Subcutaneous abdominal adipose tissue (tissue), 5 donors: Measurements from ENCODE around the gene ADORA1.

Experiments
- H3K27ac ChIP-seq: one replicate; pipeline ENCODE4 v1.7.0; 2013; ENCODE audit warnings: low read depth, mild to moderate bottlenecking, inconsistent platforms, low read length, moderate library complexity
- H3K27me3 ChIP-seq, 5 donors: one replicate each; pipeline ENCODE4 v1.7.0; 2013; ENCODE audit warnings: low read length in 5 of 5, inconsistent platforms in 1 of 5; ENCODE audit not compliant: control insufficient read depth in 5 of 5, insufficient read depth in 4 of 5
- H3K36me3 ChIP-seq, 5 donors: one replicate each; pipeline ENCODE4 v1.7.0; 2013; ENCODE audit warnings: low read length in 5 of 5; ENCODE audit not compliant: control insufficient read depth in 5 of 5, insufficient read depth in 5 of 5
- H3K4me1 ChIP-seq, 5 donors: one replicate each; pipeline ENCODE4 v1.7.0; 2013; ENCODE audit warnings: low read length in 5 of 5, mild to moderate bottlenecking in 3 of 5, moderate library complexity in 1 of 5; ENCODE audit not compliant: control insufficient read depth in 5 of 5, insufficient read depth in 5 of 5
- H3K4me3 ChIP-seq, 5 donors: one replicate each; pipeline ENCODE4 v1.7.0; 2013; ENCODE audit warnings: low read length in 5 of 5, low read depth in 1 of 5
- H3K9ac ChIP-seq, 5 donors: one replicate each; pipeline ENCODE4 v1.7.0; 2013; ENCODE audit warnings: low read length in 5 of 5, mild to moderate bottlenecking in 4 of 5, moderate library complexity in 3 of 5
- H3K9me3 ChIP-seq, 5 donors: one replicate each; pipeline ENCODE4 v1.7.0; 2013; ENCODE audit warnings: low read length in 5 of 5; ENCODE audit not compliant: control insufficient read depth in 5 of 5
- donor health status: healthy.
- donor health status: healthy.
- donor health status: healthy.
- donor health status: healthy.
- donor health status: healthy.

ADORA1 gene

GRCh38 chr1:203129501-203130231 lies 2.1 kb downstream of the ADORA1 start:
- peak overlapping the region in 1 of 5 donors; percentile 49 for H3K4me3 ChIP-seq
- no peaks in the 10 kb centered on the region for H3K9me3 ChIP-seq
- H3K27ac ChIP-seq, result peak overlapping the region; percentile 72
- H3K9ac ChIP-seq, result peak overlapping the region in 1 of 5 donors; percentile 2
- peaks cover 1 to 86% (median 79%) of the 10 kb centered on the region in 5 donors for H3K4me1 ChIP-seq
- H3K36me3 ChIP-seq, result no peaks in the 10 kb centered on the region
- H3K27me3 ChIP-seq, result peaks cover 0 to 15% (median 6%) of the 10 kb centered on the region in 5 donors

GRCh38 chr1:203130358-203130985 lies 2.9 kb downstream of the ADORA1 start:
- H3K4me1 ChIP-seq, result peaks cover 1 to 94% (median 79%) of the 10 kb centered on the region in 5 donors
- peak overlapping the region in 1 of 5 donors; percentile 2 for H3K9ac ChIP-seq
- peak overlapping the region; percentile 72 for H3K27ac ChIP-seq
- peak overlapping the region in 1 of 5 donors; percentile 26 for H3K4me3 ChIP-seq
- H3K9me3 ChIP-seq, result no peaks in the 10 kb centered on the region
- H3K36me3 ChIP-seq, result no peaks in the 10 kb centered on the region
- H3K27me3 ChIP-seq, result peaks cover 0 to 10% (median 4%) of the 10 kb centered on the region in 5 donors

DNA sequence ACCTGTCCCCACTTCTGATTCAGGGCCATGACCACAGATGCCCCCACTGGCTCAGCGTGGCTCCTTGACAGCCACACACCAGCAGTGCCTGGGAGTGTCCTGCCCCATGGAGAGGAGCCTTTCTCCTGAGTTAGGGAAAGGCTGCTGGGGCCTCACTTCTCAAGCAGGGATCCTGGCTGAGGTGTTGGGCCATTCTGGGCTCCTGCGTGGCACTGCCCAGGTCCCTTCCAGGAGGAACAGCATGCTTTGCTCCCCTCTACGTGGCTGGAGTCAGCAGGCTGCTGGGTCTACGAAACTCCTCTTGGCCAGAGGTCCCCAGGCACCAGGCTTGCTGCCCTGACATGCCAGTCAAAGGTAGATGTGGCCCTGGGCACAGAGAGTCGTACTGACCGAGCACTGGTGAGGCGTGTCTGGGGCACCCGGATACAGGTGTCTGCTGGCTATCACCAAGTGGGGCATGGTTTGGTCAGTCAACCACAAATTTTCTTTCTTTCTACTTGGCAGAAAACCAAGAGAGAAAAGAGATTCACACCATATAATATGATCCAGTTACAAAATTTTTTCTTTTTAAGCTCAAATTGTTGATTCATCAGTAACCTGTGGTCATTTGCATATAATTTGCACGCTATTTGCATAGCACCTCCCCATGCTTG lies 4.1 kb downstream of the ADORA1 start:
- peaks cover 0 to 7% (median 2%) of the 10 kb centered on the region in 5 donors for H3K27me3 ChIP-seq
- H3K9me3 ChIP-seq, result no peaks in the 10 kb centered on the region
- peak overlapping the region in 1 of 5 donors; percentile 2 for H3K9ac ChIP-seq
- no peaks in the 10 kb centered on the region for H3K36me3 ChIP-seq
- no peak overlapping the region for H3K4me3 ChIP-seq
- H3K27ac ChIP-seq, result peak overlapping the region; percentile 72
- H3K4me1 ChIP-seq, result peaks cover 1 to 96% (median 78%) of the 10 kb centered on the region in 5 donors

GRCh38 chr1:203133970-203134725 lies 6.6 kb downstream of the ADORA1 start:
- no peaks in the 10 kb centered on the region for H3K36me3 ChIP-seq
- no peaks in the 10 kb centered on the region for H3K9me3 ChIP-seq
- H3K4me1 ChIP-seq, result peaks cover 1 to 71% (median 53%) of the 10 kb centered on the region in 5 donors
- H3K27me3 ChIP-seq, result no peaks in the 10 kb centered on the region
- peak overlapping the region; percentile 86 for H3K27ac ChIP-seq
- peak overlapping the region in 2 of 5 donors; percentile 36 to 40 for H3K9ac ChIP-seq
- H3K4me3 ChIP-seq, result no peak overlapping the region

- Histone ChIP-seq H3K36me3 (no peaks in the 10 kb centered on the region), H3K27me3 (no peaks in the 10 kb centered on the region), H3K4me1 (peaks cover 0 to 61% (median 37%) of the 10 kb centered on the region in 5 donors), H3K4me3 (peak overlapping the region in 1 of 5 donors; percentile 11), H3K9me3 (no peaks in the 10 kb centered on the region), H3K9ac (peak overlapping the region in 1 of 5 donors; percentile 13), H3K27ac (no peak overlapping the region)
Observed at GRCh38 chr1:203135636-203136305, 8.2 kb downstream of the ADORA1 start.

DNA sequence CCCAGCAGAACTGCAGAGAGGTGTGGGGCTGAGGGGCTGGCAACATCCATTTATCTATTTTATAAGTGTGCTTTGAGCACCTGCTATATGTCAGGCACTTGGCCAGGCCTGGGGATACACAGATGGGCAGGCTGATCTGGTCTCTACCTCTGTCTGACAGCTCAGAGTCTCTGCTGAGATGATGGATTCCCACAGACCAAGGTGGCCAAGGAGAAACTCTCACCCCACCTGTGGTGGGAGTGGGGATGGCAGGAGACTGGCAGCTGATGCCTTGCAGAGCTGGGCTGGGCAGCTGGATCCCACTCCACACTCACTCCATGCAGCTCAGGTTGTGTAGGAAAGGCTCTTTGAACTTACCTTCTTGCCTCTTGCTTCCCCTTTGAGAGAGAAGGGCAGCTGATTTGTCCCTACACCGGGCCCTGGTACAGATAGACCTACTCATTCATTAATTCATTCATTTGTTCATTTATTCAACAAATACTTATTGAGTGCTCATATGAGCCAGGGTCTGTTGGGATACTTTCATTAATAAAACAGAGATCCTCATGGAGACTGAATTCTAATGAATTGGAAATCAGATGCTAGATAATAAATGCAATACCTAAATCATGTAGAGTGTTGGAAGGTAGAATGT lies 9.0 kb downstream of the ADORA1 start:
- no peaks in the 10 kb centered on the region for H3K27me3 ChIP-seq
- H3K36me3 ChIP-seq, result no peaks in the 10 kb centered on the region
- H3K4me1 ChIP-seq, result peaks cover 0 to 59% (median 34%) of the 10 kb centered on the region in 5 donors
- H3K27ac ChIP-seq, result no peak overlapping the region
- no peak overlapping the region for H3K4me3 ChIP-seq
- no peaks in the 10 kb centered on the region for H3K9me3 ChIP-seq
- no peak overlapping the region for H3K9ac ChIP-seq

- Histone ChIP-seq H3K9me3 (no peaks in the 10 kb centered on the region), H3K9ac (no peak overlapping the region), H3K4me3 (no peak overlapping the region), H3K4me1 (peaks cover 0 to 51% (median 26%) of the 10 kb centered on the region in 5 donors), H3K27me3 (peaks cover 0 to 2% (median 0%) of the 10 kb centered on the region in 5 donors), H3K27ac (no peak overlapping the region), H3K36me3 (no peaks in the 10 kb centered on the region)
Observed at GRCh38 chr1:203137324-203137723, 9.8 kb downstream of the ADORA1 start.

- H3K27ac ChIP-seq, result no peak overlapping the region
- peaks cover 0 to 50% (median 22%) of the 10 kb centered on the region in 5 donors for H3K4me1 ChIP-seq
Observed at GRCh38 chr1:203138066-203138465, 10.5 kb downstream of the ADORA1 start.

GRCh38 chr1:203139976-203140475 lies 12.5 kb downstream of the ADORA1 start:
- Histone ChIP-seq H3K9me3 (no peaks in the 10 kb centered on the region), H3K36me3 (no peaks in the 10 kb centered on the region), H3K9ac (no peak overlapping the region), H3K27ac (no peak overlapping the region), H3K27me3 (peaks cover 0 to 2% (median 0%) of the 10 kb centered on the region in 5 donors), H3K4me3 (no peak overlapping the region), H3K4me1 (peaks cover 0 to 43% (median 15%) of the 10 kb centered on the region in 5 donors)

More at GRCh38 chr1:203138066-203138465, 10.5 kb downstream of the ADORA1 start:
- Histone ChIP-seq H3K36me3 (no peaks in the 10 kb centered on the region), H3K9ac (no peak overlapping the region), H3K9me3 (no peaks in the 10 kb centered on the region), H3K27me3 (peaks cover 0 to 2% (median 0%) of the 10 kb centered on the region in 5 donors), H3K4me3 (no peak overlapping the region)
